ENCODE measurements around the gene TNKS1BP1.
"Not testable (repeated sequence)": the region's sequence is repeated elsewhere in the genome, so short reads cannot be mapped to it uniquely, and the experiment has no call there.

The TNKS1BP1 gene

DNA sequence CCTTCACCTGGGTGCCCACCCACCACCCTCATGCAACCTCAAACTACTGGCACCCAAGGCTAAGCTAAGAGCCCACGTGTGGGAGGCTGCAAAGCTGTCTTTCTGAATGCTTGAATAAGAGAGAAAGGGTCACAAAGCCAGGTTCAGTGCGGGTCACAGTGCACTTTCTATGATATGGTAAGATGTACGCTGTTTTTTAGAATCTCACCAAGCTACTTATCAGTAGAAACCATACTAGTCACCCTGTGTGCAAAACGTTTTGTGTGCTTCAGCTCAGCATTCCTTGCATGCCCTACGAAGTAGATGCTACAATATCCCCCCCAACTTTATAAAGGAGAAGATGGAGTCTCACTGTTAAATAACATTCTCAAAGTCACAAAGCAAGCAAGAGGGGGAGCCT lies 28.3 kb upstream of the TNKS1BP1 start:
- no peak for DNase-seq

DNA sequence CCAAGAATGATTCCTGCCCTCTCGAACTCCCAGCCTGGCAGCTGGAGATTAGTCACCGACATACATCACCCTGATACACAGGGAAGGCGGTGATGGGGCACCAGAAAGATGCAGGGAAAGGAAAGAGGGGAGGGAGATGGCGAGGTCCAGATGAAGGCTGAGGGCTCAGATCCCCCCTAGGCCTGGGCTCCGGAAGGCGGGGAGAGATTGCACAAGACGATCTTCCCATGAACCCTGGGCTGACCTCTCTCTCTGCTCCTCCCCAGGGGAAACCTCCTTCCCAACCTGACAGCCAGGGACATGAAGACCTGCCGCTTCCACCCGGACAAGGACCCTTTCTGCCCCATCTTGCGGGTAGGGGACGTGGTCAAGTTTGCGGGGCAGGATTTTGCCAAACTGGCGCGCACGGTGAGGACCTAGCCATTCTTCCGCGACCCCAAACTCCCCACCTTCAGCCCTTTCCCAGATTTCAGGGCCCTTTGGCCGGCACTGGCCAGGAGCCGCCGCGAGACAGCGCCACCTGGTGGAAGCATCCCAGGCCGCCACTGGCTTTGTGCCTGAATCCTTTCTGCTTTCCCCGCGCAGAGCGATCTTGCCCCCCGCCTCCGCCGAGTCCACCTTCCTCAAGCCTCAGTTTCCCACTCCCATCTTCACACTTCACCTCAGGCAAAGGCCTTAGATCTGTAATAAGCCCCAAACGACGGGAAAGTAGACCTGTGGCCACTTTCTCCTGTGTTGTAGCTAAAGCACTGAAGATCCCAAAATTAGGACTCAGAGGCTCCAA lies 24.9 kb upstream of the TNKS1BP1 start:
- no peak for DNase-seq

DNA sequence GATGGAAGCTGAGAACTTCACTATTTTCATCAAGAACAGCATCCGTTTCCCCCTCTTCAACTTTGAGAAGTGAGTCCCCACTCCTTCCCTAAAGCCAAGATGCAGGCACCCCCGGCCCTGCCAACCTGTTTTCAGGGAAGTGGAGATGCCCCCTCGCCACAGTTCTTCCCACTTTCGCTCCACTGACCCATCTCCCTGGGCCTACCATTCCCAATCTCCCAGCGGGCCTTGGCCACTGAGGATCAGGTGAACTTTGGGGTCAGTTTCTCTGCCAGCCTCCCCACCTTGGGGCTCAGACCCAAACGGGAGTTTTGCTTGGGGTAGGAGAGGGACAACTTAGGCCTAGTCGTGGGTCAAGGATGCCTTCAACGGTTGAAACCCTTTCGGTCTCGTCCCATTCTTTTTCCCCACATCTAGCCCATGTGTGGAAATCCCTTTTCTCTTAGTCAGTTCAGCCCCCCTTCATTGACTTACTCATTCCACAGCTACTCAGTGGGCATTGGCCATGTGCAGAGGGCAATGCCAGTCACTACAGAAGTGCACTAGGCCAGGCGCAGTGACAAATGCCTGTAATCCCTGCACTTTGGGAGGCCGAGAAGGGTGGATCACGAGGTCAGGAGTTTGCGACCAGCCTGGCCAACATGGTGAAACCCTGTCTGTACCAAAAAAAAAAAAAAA lies 24.0 kb upstream of the TNKS1BP1 start:
- no peak for DNase-seq

DNA sequence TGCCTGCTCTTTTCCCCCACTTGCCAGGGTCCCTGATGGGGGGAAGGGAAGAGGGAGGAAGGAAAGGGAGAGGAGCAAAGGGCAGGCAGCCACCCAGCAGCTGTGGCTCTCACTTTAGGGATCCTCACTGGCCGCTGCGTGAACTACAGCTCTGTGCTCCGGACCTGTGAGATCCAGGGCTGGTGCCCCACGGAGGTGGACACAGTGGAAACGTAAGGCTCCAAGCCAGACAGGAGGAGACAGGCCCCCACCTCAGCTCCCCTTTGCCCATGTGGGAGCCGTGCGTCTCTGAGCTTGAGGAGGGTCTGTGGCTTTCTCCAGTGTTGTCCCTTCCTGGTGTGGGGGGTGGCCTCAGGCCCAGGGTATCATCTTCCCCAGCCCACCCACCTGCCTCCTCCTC lies 23.3 kb upstream of the TNKS1BP1 start:
- DNase-seq: no peak

DNA sequence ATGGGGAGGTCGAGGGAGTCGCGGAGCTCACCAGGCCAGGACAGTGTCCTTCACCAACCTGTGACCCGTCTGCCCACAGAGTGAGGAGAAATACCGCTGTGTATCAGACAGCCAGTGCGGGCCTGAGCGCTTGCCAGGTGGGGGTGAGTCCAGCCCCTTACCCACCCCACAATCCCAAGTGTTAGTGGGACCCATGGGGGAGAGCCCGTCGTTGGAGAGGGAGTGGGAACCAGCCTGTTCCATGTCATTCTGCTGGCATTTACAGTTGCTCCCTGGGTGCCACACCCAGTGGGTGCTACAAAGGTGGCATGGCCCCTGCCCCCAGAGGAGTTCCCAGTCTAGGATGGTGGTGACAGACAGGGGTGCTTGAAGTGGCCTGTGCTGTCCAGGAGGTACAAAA lies 22.6 kb upstream of the TNKS1BP1 start:
- no peak for DNase-seq

DNA sequence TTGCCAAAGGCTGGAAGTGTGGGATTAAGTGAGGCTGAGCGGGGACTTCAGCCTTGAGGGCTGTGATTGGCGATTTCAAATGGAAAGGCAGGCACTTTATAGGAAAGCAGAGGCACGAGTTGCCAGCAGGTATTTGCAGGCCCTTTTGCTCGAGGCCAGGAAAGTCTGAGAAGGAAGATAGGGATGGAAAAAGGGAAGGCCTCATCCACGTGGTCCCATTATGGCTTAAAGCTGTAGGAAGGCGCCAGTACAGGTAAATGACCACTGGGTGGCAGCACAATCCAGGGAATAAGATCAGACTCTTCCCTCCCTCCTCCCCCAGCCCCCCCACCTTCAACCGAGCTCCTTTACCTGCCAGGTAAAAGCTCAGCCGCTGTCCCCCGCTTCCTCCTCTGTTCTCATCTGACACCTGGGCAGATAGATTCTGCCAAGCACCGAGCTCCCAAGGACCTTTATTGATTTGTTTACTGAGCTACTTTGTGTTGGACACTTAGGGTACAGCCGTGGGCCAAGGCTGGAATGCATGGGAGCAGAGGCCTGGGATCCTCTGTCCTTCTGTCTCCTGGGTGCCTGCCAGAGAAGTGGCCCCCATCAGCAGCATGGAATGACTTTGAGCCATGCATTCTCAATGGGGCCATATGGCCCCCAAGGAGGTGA lies 20.9 kb upstream of the TNKS1BP1 start:
- DNase-seq: no peak

DNA sequence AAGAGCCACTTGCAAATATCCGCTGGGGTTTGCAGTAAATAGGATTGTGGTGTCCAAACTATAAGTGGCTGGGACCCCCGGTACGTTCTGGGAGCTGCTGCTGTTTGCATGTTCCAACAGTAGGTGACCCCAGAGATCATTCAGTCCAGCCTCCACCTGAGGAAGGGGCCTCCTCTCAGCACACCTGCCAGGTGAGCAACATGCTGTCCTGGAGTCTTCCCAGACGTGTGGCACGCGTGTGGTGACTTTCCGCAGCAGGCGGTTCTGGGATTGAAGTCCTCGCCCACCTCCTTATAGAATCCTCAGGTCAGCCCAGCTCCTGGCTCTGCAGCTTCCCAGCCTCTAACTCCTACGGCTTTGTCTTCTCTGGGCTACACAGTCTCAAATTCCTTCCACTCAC lies 20.1 kb upstream of the TNKS1BP1 start:
- DNase-seq: no peak

DNA sequence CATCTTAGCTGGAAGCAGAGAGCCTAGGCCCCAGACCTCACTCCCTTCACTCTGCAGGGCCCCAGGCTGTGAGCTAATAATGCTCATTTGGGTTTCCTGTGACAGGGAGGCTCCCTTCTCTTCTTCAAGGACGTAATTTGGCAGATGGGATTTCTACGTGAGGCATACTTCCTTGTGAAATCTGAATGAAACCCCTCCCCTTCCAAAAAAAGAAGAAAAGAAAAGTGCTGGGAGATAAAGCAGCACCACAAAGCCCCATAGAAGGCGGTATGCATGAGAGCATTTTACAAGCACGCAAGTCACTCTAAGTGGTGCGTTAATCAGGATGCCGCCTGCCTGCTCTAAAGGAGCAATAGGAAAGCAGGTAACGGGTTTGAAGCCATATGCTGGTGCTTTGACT lies 19.1 kb upstream of the TNKS1BP1 start:
- no peak for DNase-seq

DNA sequence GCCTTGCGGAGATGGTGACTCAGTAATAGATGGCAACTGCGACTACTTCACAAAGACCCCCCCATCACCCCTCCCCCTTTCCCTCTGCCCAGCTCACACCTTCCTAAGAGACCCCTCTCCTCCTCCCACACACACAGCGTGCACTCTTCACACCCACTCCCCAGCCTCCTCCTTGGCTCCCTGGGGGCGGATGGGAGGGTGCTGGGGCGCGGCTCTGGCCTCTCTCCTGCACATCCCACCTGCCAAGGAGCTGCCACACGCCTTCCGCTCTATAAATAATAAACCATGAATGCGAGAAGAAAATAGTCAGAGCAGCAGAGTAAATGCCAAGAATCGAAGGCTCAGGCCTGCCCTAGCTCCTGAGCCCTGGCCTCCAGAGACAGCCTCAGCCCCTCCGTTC lies 17.9 kb upstream of the TNKS1BP1 start:
- no peak for DNase-seq

DNA sequence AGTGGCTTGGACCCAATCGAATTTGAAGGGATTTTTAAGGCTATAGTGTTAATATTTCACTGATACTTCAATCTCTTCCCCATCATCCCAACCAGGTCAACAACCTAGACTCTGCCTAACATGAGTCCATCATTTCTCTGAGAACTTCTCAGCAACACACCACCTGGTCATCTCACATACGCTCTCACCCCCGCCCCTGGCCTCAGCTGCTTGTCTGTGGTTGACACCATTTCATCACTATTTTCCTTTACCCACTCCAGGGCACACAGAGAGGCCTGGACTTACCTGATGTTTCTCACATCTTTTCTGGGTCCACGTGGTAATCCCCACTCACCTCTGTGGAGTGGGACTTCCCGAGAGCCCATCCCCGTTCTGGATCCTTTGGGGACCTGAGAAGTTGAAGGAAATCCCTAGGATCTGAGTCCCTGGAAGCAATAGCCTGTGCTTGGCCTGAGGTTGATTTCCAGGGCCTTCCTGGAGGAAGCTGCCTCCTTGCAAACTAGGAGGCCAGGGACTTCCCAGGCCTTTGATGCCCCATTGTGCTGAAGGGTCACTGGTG lies 16.6 kb upstream of the TNKS1BP1 start:
- DNase-seq: no peak

DNA sequence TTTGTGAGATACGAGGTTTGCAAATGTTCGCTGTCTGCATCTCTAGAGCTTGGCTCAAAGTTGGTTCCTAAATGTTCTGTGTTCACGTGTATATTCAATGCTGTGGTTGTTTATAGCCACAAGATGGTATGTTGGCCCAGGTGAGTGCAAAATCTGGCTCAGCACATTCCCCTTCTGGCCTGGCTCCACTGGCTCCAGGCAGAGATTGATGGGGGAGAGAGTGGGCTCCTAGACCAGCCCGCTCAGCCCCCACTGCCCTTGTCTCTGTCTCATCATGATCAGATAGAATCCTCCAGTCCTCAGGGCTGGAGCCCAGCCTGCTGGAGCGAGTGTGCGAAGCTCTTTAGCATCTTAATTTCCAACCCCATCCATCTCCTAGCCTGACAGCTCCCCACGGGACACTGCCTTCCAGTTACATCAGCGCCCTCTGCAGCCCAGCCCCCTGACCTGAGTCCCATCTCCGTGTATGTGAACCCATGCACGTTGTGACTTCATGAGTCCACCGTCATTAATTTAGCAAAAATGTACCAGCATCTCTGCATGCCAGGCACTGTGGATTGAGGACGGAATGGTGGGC lies 15.4 kb upstream of the TNKS1BP1 start:
- DNase-seq: no peak

DNA sequence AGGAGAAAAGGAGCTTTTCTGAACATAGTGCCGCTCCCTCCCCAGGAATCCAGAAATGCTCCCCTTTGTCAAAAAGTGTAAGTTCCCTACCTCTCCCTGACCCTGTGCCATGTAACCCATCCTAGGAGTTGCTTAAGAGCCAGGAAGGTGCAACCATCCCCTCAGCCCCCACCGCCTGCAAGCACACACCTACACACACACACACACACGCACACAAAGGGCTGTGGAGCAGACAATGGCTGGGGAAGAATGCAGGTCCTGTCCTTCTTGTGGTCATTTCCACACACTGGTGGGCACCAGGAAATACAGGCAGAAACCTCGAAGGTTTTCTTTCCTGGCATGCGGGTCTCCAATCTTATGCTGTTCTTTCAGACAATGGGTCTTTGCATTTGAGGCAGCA lies 14.6 kb upstream of the TNKS1BP1 start:
- no peak for DNase-seq

DNA sequence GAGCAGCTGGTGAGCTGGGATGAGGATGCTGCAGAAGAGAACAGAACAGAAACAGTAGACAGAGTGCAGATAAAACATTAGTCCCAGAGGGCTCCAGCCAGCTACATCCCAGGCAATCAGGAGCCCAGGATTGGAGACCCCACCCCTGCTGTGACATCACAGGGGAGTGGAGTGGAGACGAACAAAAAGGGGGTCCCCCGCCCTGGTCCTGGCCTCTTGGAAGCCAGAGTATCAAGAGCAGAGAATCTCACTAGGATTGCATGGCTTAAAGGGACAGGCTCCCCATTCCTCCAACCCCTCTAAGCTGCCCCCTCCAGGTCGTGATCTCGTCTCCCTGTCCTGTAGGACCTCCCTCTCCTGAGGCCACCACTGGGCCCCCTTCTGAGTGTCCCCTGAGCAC lies 13.4 kb upstream of the TNKS1BP1 start, which contains the start of gene P2RX3:
P2RX3 (plus strand) TSS at position 211 of the 400 bp plus-strand sequence. CDS start 199 bp downstream, outside the sequence.
- DNase-seq: no peak

DNA sequence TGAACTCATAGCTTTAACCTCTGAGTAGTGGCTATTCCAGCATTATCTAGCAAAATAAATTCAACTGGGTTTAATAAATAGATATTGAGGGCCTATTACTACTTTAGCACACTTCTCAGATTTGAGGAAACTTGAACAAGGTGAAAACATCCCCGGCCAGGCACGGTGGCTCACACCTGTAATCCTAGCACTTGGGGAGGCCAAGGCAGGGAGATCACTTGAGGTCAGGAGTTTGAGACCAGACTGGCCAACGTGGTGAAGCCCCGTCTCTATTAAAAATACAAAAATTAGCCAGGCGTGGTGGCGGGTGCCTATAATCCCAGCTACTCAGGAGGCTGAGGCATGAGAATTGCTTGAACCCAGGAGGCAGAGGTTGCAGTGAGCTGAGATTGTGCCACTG lies 12.1 kb upstream of the TNKS1BP1 start:
- DNase-seq: not testable (repeated sequence)

DNA sequence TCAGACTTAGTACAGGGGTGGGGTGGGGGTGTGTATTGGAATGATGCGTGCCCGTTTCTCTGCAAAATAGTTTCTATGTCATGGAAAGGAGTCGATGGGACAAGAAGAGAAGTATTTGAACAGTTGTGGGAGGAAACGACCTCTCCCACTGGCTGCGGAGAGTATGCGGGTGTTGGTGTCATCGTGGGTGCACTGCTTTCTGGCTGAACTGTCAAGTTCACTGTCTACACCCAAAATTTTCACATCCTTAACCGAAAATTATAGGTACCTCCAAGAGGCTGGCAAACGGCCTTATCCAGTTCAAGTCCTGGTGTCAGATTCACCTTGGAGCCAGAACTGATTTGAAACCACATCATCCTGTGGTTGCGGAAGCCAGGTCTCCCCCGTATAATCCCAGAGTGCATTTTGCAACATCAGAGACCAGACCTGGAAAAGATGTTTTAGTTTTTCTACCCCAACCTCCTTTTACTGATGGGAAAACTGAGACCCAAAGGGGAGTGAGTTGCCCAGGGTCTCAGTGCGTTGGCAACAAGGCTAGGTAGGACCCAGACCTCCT lies 11.4 kb upstream of the TNKS1BP1 start:
- no peak for DNase-seq

DNA sequence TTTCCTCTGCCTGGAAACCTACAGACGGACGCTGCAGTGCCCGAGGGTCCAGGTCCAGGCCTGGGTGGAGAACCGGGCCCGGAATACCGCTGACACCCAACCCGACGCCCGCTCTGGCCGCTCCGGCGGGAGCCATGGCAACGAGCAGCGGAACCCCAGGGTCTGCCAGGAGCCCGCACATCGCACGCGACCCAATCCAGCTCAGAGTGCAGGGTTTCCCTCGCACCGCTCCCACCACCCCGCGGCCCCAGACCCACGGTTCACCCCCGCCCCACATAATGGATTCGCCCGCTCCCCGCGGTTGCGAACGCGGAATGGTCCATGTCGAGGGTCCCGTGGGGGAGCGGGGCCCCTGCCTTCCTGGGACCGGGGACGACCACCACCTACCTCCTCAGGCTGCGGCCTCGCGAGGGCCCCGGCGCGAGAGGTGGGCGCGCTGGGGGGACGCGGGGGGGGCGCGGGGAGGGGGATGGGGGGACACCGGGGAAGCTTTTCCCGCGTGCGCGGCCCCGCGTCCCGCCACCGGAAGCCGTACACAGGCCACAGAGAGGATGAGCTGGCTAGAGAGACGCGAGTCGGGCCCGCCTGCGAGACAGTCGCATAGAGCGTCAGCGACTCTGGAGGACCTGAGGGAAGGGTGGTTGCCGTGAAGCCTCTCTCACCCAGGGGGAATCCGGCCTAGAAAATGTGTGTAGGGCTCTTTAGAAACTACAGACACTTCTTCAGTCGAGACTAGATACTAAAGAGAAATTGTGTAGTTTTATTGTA lies 10.8 kb upstream of the TNKS1BP1 start, which contains the start of gene SSRP1:
SSRP1 (minus strand) TSS at position 550 of the 768 bp plus-strand sequence. CDS start 771 bp downstream, outside the sequence.
- DNase-seq: no peak

DNA sequence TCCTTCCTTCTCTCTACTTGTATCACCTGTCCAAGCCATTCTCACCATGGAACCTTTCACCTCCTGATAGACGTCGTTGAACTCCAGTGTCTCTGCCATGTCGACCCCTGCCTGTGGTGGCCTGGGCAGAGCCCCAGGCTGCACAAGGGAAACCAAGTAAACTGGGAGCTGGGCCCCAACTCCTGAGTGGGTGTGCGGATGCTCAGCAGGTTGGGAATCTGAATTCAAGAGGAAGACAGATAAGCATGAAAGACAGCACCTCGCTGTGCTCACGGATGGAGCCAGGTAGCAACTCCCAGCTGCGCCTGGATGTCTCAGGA lies 10.2 kb upstream of the TNKS1BP1 start:
- DNase-seq: no peak

DNA sequence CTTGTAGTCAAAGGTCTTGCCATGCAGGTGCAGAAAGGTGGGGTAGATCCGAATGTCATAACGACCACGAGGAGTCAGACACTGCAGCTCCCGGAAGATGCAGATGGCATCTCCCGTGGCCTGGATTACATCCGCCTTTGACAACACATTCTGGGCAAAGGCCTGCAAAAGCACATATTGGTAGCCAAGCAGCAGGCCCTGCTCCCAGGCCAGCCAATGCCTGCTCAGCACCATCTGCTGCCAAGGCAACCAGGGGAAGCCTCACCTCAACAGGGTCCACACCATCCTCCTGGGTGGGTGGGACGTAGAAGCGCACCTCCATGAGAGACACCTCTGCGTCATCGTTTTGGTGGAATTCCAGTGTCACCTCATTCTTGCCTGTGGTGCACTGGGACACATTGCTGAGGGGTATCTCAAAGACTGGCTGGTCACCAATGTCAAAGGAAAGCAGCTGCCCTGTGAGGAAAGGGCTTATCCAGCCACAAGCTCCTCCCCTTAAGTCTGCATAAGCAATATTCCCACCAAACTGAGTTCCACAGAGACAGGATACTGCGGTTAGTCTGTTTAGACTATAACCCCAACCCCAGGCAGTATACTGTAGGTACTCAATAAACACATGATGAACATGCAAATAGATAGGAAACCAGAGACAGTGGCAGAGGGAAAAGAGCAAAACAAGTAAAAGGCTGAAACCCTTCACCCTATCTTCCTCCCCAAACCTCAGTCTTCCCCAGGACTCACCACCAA lies 8.1 kb upstream of the TNKS1BP1 start:
- DNase-seq: no peak

DNA sequence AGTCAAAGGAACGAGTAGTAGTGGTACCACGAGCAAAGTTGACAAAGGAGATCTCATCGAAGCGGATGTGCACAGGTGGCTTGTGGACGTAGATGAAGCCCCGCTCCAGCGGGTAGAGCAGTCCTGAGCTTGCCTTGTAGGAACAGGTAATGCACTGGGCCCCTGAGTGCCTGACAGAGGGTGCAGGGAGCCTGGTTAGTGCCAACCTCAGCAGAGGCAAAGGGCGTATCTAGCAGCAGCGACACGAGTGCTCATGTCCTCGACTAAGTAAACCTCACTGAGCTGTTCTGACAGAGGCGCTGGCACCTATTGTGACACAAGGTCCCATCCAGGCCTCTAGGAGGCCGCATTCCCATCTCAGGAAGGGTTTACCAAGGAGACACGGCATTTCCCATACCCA lies 7.0 kb upstream of the TNKS1BP1 start:
- DNase-seq: no peak

DNA sequence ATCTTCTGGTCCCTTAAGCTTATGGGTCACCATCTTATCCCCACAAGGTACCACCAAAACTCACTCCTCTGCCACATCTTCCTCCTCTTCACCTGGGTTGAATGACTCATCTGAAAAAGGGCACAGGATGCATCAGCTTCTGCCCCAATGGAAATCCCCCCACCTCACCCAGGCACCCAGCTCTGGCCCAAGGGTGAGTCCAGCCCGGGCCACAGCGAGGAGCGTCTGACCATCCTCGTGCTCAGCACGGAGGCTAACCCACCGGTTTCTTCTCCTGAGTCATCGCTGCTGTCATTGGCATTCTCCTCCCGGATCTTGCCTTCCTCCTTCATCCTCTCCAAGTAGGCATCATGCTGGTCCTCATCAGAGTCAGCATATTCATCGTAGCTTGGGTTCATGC lies 5.3 kb upstream of the TNKS1BP1 start:
- no peak for DNase-seq

DNA sequence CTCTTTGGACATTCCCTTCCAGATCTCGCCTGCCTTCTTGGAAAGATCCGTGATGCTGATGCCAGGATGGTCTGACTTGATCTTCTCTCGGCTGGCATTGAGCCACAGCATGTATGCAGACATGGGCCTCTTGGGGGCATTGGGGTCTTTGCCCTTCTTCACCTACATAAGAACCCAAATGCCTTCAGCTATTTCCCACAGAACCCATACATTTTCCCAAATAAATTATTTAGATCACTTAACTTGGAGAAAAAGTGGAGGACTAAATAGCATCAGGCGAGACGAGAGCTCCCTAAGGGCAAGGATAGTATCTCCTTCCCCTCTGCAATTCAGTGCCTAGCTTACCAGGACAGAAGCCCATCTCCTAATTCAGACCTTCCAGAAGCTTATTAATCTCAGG lies 3.0 kb upstream of the TNKS1BP1 start:
- no peak for DNase-seq

DNA sequence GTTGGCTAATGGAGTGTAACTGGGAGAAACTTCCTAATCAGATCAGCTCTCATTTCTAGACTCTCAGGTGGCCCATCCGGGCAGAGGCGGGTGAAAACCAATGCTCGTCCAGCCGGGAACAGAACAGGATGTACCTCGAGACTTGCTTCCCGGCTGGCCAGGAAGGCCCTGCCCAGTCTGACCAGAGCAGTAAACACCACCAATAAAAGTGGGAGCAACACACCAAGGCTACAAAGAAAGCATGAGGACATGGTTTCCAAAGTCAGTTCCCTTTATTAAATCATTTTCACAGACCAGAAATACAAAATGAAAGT lies 940 bp upstream of the TNKS1BP1 start:
- DNase-seq: no peak

Measured in SHP77 treated with DMSO at 0.1 percent for 48 hours (cell line).